CD4-positive, alpha-beta T cell treated with Interleukin-6 at 100 ng/mL for 8 hours (primary cell): ENCODE results near the gene ZFP1.
"Not testable (repeated sequence)": the region's sequence is repeated elsewhere in the genome, so short reads cannot be mapped to it uniquely, and the experiment has no call there.

Experiments used
- DNase-seq: peaks from one replicate; pipeline ENCODE4 v3.0.0-alpha.2; 2020; ENCODE audit warnings: mixed read lengths, low spot score

Gene ZFP1

DNA sequence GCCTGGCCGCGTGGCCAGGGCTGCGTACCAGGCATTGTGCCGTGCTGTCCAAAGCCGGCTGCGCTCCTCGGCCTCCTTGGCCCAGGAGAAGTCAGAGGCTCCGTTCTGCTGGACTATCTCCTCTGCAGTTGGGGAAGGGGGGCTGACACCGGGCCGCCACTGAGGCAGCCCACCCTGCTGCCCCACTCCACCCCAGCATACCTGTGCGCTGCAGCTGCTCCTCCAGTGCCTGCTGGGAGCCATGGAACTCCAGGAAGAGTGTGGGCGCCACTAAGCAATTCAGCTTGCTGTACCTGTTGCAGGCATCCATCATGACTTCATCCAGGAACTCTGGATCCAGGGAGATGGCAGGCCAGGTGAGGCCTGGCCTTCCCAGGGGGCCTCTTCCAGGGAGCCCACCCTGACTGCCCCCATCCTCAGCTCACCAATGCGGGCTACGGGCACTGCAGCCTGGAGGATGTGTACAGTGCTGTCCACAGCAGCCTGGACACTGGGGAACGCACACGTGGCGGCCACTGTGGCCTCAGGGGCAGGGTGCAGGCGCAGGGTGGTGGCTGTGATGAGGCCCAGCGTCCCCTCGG is 34.7 kb upstream of the ZFP1 start:
- DNase-seq = no peak

DNA sequence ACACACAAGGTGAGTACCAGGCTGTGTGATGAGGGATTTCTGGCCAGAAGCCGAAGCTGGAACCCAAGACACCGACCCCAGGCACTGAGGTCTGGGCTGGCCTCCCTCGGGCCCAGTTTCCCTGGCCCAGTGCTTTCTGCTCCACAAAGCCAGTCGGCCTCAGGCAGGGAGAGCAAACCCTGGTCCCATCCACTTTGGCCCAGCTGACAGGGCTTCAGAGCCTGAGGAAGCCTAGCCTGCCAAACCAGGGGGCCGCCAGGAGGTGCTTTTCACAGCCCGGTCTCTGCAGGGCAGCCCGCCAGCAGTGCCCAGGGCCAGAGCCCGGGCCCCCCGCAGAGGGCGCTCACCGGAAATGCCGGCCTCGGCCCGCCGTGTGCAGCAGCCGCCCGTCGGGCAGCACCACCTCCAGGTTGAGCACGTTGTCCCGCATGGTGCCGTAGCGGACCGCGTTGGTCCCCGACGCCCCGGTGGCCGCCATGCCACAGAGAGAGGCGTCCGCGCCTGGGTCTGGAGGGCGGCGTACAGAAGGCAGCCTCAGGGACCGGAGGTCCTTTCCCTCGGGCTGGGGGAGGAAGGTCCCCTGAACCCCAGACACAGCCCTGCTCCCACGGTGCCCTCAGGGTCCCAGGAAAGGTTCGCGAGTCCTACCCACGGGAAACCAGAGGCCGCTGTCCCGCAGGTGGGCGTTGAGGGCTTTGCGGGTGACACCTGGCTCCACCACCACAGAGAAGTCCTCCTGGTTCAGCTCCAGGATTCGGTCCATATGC is 34.0 kb upstream of the ZFP1 start:
- no peak for DNase-seq

DNA sequence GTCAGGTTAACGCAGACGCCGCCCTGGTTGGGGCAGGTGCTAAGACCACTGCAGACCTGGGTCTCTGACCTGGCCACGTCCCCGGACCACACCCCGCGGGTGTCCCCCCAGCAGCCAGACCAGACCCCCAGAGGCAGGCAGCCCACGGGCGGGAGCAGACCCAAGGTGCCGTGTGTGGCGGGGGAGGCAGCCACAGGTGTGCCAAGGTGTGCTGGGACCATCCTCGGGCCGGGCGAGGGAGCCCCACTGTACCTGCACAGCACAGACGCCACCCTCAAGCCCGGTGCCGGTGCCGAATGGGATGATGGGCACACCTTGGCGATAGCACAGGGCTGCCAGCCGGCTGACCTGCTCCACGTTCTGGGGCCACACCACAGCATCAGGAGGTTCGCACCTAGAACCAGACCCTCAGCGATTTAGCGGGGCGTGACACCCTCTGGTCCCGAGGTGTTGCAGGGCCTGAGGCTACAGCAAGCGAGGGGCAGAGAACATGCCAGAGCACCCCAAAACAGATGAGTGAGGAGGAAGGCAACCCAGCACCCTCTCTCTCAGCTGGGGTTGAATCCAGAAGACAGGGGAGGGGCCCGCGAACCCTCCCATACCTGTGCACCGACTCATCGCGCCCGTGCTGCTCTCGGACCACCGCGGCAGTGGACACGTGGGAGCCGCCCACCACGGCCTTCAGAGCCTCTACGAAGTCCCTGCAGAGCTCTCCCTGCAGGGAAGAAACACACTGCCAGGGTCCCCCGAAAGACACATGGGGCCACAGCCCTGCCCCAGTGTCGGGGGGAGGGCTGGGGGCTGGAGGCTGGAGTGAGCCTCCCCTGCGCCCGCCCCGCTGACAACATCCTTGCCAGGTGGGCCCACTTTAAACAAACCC is 33.1 kb upstream of the ZFP1 start:
- DNase-seq = no peak

DNA sequence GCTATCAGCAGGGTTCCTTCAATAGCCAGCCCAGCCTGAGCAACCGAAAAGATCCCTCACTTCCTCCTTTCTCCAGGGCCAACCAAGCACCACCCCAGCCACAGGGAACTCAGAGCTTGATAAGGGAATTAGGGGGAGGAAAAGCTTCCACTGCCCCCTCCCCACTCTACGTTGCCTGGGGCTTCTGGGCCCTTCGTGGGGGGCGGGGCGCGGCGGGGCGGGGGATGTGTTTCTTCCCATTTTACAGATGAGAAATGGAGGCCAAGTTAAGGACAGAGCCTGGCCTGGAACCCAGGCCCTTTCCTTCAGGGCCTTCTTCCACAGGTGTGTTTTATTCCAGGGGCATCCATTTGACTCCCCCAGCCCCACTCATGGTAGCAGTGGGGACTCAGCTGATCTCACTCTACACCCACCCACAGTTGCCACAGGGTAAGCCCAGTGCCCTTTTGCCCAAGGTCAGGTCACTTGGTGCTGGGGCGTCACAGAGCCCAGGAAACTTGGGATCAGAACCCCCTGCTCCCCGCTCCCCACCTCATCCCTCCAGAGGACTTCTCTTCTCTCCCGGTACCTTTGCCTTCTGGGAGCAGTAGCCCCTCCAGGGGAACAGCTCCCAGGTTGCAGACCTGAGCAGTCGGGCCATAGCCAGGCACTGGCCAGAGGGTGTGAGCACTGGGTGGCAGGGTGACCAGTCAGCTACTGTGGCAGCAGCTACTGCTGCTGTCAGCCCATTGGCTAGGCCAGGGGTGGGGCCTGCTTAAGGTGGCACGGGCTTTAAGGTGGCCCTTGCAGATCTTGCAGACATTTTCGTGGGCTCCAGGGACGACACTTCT is 32.0 kb upstream of the ZFP1 start, which contains the start of gene LDHD:
TSS of gene LDHD (minus strand) at position 700 of the 830 bp plus-strand sequence. CDS start at position 640, 60 bp downstream.
- no peak for DNase-seq

DNA sequence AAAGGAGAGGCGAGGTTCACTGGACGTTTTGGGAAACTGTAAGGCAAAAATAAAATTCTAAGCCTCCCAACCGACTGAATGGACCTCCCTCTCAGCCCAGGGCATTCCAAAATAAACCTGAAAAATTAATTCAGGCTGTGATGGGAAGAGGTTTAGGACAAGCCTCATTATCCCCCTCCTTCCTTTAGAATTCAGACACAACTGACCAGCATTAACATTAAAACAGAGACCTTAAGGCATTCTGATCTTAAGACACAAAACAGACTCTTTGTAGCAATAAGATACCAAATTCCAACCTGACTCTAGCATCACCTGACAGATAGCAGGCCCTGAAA is 31.4 kb upstream of the ZFP1 start:
- DNase-seq = no peak

DNA sequence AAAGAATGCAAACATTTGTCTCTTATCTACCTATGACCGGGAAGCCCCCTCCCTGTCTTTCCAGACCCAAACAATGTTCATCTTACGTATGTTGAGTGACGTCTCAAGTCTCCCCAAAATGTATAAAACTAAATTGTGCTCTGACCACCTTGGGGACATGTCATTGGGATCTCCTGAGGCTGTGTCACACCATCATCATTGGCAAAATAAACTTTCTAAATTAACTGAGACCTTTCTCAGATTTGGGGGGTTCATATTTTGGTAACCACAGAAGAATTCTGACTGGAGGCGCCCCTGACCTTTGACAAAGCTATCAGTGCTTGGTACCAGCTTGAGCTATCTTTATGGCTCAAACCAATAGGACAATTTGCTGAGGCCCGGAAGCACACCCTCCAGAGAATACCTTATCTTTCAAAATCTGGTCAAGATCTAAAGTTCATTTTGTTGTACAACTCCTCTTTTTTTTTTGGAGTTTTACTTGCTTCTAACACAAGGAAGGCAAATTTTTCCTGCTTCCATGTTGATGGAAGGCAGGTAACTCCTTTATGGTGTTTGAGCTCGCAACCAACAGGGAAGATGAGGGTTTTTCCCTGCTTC is 29.3 kb upstream of the ZFP1 start:
- DNase-seq = no peak

DNA sequence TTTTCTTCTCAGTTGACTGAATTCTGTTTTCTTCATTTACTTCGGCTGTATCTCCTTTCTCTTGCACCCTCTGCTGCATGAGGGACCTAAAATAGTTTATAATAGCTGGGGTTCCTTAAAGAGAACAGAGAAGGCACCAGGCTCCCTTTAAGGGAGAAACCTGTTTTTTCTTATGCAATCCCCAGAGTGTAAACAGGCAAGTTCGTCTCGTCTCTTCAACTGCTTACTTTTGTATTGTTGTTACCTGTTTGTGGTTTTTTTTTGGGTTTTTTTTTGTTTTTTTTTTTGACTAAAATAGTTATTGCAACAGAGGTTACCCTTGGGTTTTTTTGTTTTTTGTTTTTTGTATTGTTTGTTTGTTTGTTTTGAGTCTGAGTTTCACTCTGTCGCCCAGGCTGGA is 28.1 kb upstream of the ZFP1 start:
- no peak for DNase-seq

DNA sequence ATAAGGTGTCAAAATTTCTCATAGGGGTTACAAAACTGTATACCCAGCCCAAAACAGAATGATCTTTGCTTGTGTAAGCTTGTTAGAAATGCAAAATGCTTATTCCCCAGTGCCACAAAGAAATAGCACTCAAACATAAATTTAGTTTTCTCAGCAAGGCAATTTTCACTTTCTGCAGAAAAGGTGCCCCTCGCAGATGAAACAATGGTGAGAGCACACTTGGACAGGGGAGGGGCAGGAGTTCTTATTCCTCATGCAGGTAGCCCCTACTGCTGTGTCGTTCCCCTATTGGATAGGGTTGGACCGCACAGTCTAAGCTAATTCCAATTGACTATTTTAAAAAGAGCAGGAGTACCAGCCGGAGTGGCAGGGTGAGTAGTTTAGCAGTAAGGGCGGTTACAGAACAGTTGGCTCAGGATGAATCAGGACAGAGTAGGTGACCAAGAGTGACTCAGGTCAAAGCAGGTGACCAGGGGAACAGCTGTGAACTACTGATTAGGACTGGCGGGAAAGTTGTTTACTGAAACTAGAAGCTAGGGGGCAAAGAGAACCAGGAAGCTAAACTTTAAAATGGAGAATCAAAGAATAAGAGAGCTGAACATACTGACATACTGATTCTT is 26.3 kb upstream of the ZFP1 start:
- no peak for DNase-seq

DNA sequence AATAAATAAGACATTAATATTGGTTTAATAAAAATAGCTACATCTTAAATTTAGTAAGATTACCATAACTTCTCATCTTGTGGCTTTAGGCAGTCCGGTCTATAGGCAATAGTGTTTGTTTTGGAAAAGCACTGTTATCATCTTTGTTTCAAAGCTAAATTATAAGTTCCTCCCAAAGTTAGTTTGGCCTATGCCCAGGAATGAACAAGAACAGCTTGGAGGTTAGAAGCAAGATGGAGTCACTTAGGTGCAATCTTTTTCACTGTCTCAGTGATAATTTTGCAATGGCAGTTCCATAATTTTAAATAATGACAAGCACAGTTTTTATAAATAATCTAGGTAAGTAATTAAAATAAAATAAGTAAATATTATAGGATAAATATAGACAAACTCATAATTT is 25.7 kb upstream of the ZFP1 start:
- DNase-seq = no peak

DNA sequence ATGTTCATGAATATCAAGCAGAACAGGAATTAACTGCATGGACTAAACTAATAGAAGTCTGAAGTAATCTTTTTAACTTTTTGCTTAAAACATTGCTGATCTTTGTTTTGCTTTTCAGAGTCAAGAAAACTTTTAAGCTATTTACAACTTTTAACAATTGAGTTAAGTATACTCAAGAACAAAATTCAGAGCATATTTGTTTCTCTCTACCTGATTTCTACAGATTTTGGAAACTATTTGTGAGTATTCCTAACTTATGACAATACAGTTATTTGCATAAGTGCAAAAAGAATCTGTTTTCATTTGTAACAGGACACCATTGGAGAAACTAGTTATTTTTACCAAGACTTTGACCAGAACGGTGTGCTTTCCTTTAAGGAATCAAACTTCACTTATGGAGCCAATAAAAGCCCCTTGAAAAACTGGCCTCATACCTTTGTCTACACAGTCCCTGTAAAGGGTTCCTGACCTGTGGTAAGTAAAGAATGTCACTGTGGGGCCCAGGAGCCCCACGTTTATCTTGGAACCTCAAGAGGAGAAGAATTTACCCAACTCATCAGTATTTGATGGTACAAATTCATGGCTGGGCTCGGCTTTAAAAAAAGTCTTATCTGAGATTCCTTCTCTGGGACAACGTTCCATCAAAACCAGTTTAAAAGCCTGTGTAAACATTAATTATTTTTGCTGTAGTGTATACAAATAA is 20.5 kb upstream of the ZFP1 start:
- DNase-seq = no peak

DNA sequence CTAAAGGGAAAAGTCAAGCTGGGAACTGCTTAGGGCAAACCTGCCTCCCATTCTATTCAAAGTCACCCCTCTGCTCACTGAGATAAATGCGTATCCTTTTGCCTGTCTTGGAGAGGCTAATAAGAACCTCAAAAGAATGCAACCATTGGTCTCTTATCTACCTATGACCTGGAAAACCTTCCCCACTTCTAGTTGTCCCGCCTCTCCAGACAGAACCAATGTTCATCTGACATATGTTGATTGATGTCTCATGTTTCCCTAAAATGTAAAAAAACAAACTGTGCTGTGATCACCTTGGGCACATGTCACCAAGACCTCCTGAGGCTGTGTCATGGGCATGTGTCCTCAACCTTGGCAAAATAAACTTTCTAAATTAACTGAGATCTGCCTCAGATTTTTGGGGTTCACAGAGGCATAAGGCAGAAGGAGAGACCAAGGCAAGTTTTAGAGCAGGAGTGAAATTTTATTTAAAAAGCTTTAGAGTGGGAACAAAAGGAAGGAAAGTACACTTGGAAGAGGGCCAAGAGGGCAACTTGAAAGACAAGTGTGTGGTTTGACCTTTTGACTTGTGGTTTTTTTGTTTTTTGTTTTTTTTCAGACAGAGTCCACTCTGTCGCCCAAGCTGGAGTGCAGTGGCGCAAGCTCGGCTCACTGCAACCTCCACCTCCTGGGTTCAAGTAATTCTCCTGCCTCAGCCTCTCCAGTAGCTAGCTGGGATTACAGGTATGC is 18.7 kb upstream of the ZFP1 start:
- DNase-seq = not testable (repeated sequence)

DNA sequence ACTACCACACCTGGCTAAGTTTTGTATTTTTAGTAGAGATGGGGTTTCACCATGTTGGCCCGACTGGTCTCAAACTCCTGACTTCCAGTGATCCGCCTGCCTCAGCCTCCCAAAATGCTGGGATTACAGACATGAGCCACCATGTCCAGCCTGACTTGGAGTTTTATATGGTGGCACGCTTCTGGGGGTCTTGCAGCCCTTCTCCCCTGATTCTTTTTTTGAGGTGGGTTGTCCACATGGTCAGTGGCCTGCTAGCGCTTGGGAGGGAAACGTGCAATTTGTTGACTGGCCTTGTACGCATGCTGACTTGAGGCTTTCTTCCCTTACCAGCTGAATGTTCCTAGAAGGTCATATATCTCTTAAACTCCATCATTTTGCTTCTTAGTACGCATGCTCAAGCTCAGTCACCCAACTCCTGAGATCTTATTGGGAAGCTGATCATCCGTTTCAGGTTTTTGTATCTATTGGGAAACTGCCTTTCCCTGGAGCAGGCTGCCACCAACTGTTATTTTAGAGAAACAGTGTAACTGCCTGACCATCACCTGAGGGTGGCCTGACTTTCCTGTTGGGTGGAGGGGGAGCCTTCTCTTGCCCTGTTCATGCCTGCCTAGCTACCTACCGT is 18.1 kb upstream of the ZFP1 start:
- DNase-seq = no peak

DNA sequence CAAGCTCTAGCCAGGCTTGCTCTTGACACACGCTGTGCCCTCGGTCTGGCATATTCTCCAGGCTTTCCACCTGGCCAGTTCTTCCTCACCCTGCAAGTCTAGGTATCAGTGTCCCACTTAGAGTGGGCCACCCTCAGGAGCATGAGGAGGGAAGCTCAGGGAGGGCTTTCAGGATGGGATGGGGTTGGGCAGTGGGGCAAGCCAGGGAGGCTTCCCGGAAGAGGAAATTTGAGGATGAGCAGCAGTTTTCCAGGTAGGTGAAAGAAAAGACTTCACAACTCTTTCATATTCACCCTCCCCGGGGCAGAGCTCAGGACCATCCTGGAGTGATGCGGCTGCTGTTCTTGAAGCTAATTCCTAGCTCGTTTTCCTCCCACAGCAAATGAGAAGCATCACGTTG is 17.2 kb upstream of the ZFP1 start:
- no peak for DNase-seq

DNA sequence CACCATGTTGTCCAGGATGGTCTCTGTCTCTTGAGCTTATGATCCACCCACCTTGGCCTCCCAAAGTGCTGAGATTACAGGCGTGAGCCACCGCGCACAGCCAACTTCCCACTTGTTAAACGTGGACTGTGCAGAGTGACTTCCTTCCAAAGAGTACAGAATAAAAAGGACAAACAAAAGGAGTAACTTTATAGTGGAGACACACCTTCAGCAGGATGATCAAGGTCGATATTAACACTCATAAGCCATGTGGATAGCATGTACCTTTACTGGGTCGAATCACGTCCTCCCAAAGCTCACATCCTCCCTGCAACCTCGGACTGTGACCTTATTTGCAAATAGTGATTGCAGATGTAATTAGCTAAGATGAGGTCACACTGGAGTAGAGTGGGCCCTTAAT is 10.1 kb upstream of the ZFP1 start:
- DNase-seq = no peak

DNA sequence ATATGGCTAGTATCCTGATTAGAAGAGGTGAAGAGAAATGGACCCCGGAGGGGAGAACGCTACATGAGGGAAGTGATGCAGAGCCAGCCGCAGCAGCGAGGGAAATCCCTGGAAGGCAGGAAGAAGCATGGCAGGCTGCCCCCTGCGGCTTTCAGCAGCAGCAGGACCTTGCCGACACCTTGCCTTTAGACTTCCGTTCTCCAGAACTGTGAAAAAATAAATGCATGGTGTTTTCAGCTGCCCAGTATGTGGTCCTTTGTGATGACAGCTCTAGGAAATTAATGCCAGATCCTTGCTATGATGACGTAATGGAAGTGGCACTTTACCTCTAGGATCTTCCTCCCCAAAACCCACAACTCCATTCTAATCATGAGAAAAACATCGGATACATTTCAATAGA is 9.7 kb upstream of the ZFP1 start:
- no peak for DNase-seq

DNA sequence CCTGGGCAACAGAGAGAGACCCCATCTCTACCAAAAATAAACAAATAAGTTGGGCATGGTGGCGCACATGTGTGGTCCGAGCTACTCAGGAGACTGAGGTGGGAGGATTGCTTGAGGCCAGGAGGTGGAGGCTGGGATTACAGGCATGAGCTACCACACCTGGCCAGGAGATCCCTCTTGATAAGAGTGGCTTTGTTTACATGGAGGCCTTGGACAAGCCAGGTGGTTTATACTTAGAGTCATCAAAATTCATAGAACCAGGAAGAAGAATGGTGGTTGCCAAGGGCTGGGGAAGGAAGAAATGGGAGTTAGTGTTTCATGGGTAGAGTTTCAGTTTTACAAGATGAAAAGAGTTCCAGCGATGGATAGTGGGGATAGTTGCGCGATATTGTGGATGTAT is 8.8 kb upstream of the ZFP1 start:
- no peak for DNase-seq

DNA sequence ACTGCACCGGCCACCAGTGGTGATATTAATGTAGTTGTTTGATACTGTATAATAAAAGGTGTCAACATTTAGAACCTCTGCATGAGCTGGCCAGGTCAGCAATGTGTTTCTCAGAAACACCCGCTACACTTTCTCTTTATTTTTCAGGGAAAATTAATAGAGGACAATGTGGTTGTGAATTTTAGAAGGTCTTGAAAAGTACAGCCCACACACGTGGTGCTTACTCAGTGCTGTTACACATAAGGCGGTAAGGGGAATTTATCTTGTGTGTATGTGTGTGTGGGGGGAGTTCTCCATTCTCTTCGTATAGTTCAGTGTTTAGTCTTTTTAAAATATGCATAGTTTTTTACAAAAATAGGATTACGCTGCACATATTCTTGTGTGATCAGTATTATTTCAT is 4.4 kb upstream of the ZFP1 start:
- no peak for DNase-seq

DNA sequence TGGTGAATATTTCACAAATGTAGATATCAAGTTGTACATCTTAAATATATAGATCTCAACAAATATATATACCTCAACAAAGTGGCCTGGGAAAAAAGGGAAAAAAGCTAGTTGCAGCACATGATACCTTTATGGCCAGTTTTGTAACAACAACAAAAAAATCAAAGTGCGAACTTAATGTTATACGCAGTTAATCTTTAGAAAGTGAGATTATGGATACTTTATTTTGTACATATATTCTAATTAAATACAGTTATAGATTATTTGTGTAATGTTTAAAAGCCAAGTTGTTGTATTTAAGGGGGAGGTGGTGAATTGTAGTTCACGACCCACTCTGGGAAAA is 385 bp upstream of the ZFP1 start:
- no peak for DNase-seq

DNA sequence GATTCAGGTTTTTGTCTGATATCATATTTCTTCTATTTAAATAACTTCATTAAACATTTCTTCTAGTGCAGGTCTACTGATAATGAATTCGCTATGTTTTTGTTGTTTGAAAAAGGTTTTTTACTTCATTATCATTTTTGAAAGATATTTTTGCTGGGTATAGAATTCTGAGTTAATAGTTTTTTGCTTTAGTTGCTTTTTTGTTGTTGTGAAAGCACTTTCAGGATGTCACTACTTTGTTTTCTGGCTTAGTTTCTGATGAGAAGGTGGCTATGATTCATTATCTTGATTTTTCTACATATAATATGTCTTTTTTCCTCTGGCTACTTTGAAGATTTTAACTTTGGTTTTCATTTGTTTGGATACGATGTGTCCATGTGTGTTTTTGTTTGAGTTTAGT is 3.5 kb downstream of the ZFP1 start:
- no peak for DNase-seq

DNA sequence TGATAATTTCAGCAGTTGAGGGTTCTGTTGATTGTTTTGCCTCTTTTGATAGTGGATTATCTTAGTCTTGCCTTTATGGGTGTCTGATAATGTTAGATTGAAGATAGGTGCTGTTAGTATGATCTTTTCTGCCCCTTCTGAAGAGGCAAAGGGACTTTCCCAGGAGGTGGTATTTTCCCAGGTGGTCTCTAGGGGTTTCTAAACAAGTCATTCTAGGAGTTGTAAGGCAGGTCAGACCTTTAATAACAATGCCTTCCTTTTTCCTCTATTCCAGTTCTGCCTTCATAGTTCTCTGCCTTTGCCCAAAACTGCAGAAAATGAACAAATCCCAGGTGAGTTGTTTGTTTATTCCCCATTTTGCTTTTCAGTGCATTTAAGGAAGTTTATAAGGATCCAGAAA is 4.3 kb downstream of the ZFP1 start:
- DNase-seq = no peak
